Stimulated activated naive CD8-positive, alpha-beta T cell treated with anti-CD3 and anti-CD28 coated beads, Interleukin-15, Interleukin-2, amounts not matched to agents 100 ng/mL and 50 ng/mL, for 24 hours (primary cell): ENCODE measurements around the gene HOXC13.

Source experiments
- H3K27ac Mint-ChIP-seq: one replicate; pipeline ENCODE4 v1.8.0; 2021; ENCODE audit warnings: mild to moderate bottlenecking, mixed read lengths
- H3K27me3 Mint-ChIP-seq: one replicate; pipeline ENCODE4 v1.8.0; 2021; ENCODE audit warnings: mixed read lengths
- H3K36me3 Mint-ChIP-seq: one replicate; pipeline ENCODE4 v1.8.0; 2021; ENCODE audit warnings: low read depth, mixed read lengths
- H3K4me1 Mint-ChIP-seq: one replicate; pipeline ENCODE4 v1.8.0; 2021; ENCODE audit warnings: low read depth, mixed read lengths
- H3K4me3 Mint-ChIP-seq: one replicate; pipeline ENCODE4 v1.8.0; 2021; ENCODE audit warnings: mild to moderate bottlenecking, mixed read lengths
- H3K9me3 Mint-ChIP-seq: one replicate; pipeline ENCODE4 v1.8.0; 2021; ENCODE audit warnings: mixed read lengths

HOXC13 gene

DNA sequence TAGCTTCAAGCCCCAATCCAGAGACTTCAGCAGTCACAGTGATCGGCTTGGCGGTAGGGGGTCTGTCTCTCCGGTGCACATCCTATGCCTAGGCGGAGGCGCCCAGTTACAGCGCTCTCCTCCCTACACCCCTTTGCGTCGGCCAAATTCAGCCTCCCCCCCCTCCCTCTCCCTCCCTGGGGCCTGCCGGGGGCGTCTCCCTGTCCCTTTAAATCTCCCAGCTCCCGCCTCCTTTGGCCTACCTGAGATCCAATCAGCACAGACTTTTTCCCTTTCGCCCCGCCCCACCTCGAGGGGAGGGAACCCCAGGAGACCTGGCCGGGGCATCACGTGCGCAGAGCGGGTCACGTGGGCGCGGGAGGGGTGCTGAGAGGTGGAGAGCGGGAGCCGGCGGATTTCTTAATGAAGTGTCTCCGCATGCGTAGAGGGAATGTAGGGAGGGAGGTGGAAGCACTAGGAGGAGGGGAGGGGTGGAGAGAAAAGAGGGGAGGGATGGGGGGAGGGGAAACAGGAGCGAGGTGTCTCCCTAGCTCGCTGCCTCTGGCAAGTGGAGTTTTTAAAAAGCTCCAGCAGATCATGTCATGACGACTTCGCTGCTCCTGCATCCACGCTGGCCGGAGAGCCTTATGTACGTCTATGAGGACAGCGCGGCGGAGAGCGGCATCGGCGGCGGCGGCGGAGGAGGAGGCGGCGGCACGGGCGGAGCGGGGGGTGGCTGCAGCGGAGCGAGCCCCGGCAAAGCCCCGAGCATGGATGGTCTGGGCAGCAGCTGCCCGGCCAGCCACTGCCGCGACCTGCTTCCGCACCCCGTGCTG, at the start of gene HOXC13:
HOXC13 (plus strand) TSS at position 506 of the 815 bp plus-strand sequence; CDS start at position 582, 76 bp downstream.
- Mint-ChIP-seq H3K4me3 (no peak within 1 kb of the TSS), H3K36me3 (no peaks in the 10 kb centered on the region), H3K9me3 (no peaks in the 10 kb centered on the region), H3K27ac (no peak within 1 kb of the TSS), H3K27me3 (peaks cover 88% of the 10 kb centered on the region), H3K4me1 (peaks cover 14% of the 10 kb centered on the region)

DNA sequence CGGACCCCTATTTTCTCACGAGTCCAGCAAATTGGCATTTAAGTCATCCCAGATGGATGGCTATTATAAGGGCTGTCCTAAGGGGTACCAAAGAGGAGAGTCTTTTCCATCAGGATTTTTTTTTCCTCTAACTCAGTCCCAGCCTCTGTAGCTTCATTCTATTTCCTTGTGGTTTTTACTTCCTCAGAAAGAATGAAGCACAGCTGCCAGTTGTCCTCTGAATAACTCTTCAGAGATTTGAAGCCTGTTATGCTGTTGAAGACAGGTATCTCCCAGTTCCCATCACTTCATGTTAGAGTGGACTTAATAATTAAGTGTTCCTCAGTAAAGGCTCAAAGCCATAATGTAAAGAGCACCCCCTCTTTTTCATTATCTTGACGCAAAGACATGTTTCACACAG, 48.5 kb upstream of the HOXC13 start:
- no peak overlapping the region for H3K27ac Mint-ChIP-seq

GRCh38 chr12:53892762-53893395, 45.8 kb upstream of the HOXC13 start:
- Mint-ChIP-seq H3K4me1 (no peaks in the 10 kb centered on the region), H3K27me3 (peaks cover 80% of the 10 kb centered on the region)

More for the DNA sequence above, 48.5 kb upstream of the HOXC13 start:
- Mint-ChIP-seq H3K4me1 (no peaks in the 10 kb centered on the region), H3K9me3 (no peaks in the 10 kb centered on the region), H3K4me3 (no peak overlapping the region), H3K27me3 (peaks cover 73% of the 10 kb centered on the region), H3K36me3 (no peaks in the 10 kb centered on the region)

GRCh38 chr12:53899230-53899629, 39.4 kb upstream of the HOXC13 start:
- no peak overlapping the region for H3K4me3 Mint-ChIP-seq
- H3K9me3 Mint-ChIP-seq: no peaks in the 10 kb centered on the region
- no peaks in the 10 kb centered on the region for H3K4me1 Mint-ChIP-seq
- H3K27me3 Mint-ChIP-seq: peaks cover 66% of the 10 kb centered on the region
- H3K27ac Mint-ChIP-seq: no peak overlapping the region
- no peaks in the 10 kb centered on the region for H3K36me3 Mint-ChIP-seq

More at GRCh38 chr12:53892762-53893395, 45.8 kb upstream of the HOXC13 start:
- Mint-ChIP-seq H3K36me3 (no peaks in the 10 kb centered on the region), H3K4me3 (no peak overlapping the region), H3K9me3 (no peaks in the 10 kb centered on the region), H3K27ac (no peak overlapping the region)

DNA sequence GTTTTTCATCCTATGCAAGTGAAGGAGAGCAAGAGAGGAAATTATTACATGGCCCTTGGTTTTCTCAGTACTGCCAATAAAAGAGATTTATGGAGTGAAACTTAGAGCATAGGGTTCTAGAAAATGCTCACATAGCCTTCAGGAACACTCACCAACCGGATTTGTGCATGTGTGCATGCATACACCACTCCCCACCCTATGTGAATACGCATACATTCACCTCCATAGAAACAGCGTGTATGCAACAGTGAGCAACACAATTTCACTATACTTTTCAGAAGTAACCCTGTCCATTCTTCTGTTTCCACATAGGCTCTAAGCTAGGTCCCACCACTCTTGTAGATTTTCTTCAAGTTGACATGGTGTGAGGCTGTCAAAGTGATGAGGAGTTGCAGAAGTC, 31.5 kb upstream of the HOXC13 start:
- H3K36me3 Mint-ChIP-seq: no peaks in the 10 kb centered on the region

GRCh38 chr12:53916788-53917655, 21.6 kb upstream of the HOXC13 start:
- no peak overlapping the region for H3K27ac Mint-ChIP-seq
- H3K27me3 Mint-ChIP-seq: peaks cover 68% of the 10 kb centered on the region
- H3K36me3 Mint-ChIP-seq: no peaks in the 10 kb centered on the region
- no peaks in the 10 kb centered on the region for H3K4me1 Mint-ChIP-seq
- no peak overlapping the region for H3K4me3 Mint-ChIP-seq
- no peaks in the 10 kb centered on the region for H3K9me3 Mint-ChIP-seq

More for the DNA sequence above, 31.5 kb upstream of the HOXC13 start:
- peaks cover 37% of the 10 kb centered on the region for H3K27me3 Mint-ChIP-seq
- no peaks in the 10 kb centered on the region for H3K9me3 Mint-ChIP-seq
- no peak overlapping the region for H3K27ac Mint-ChIP-seq
- H3K4me1 Mint-ChIP-seq: no peaks in the 10 kb centered on the region
- H3K4me3 Mint-ChIP-seq: no peak overlapping the region

DNA sequence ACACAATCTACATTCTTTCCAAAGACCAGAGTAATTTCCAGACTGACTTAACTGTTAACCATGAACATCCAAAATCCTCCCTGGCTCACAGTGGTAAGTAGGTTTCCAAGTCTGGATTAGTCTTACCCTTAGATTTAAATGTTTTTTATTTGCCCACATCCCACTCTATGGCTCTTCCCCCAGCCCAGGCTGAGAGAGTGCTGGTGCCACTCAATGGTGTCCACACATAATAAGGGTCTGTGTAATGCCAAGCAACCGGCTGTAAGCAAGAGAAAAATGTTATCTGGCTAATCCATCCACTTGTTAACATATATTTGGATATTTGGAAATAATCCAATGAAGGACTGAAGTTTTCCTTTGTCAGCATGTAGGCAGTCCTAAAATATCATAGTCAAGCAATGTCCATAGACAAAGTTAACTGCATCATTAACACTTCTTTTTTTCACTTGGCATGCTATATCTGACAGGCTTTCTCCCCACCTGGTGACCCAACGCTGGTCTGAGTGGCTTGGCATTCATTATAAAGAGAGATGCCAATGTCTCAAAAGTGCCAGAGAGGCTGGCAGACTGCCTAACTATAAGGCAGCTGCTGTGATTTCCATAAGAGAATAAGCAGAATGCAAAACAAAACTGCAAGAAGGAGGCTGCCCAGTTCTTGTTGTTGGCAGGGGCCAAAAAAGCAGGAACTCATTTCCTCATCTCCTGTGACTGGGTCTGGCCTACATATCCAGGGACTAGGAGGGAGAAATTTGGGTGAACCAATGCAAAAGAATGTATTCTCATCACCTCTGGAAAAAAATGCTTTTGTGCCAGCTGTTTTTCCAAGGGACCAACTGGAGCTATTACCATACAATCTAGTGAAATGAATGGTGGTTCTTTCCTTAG, 13.9 kb upstream of the HOXC13 start:
- Mint-ChIP-seq H3K36me3 (no peaks in the 10 kb centered on the region), H3K9me3 (peaks cover 4% of the 10 kb centered on the region), H3K4me3 (no peak overlapping the region), H3K27me3 (peaks cover 85% of the 10 kb centered on the region), H3K4me1 (no peaks in the 10 kb centered on the region), H3K27ac (no peak overlapping the region)

DNA sequence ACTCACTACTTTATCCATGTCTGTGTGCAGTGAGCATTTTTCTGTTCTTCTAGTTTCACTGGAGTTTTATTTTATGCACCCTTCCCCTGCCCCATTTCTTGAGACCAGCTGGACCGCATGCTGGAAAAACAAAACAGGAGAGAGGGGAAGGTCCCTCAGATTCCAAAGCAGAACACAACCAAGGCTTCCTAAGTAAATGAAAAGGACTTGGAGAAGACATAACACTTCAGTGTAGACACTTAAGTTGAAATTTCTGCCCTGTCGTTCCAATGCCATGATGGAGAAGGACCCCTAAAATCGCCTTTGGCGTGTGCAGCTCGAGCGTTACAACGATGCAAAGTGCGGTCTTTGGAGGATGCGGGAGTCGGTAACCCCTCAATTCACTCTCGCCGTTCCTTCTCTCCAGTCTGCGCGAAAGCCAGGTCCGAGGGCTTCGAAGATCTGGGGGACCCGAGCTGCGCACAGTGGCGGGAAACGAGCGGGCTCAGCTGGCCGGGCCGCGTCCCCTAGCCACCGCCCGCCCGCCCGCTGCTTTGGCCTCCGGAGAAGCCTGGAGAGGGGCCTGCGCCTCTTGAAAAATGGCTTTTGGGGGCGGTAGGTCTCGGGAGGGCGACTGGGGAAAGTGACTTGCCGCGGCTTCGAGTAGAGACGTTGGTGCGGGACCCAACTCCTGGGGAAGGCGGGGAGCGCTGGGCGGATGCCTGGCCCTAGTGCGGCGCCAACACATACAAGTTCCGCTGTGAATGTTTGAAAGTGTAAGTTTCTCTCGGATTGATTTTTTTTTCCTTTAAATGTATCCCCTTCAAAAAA, 11.2 kb upstream of the HOXC13 start:
- Mint-ChIP-seq H3K27me3 (peaks cover 96% of the 10 kb centered on the region), H3K4me3 (no peak overlapping the region), H3K4me1 (no peaks in the 10 kb centered on the region), H3K9me3 (peaks cover 4% of the 10 kb centered on the region), H3K36me3 (no peaks in the 10 kb centered on the region), H3K27ac (no peak overlapping the region)

GRCh38 chr12:53928054-53928835, 10.4 kb upstream of the HOXC13 start:
- Mint-ChIP-seq H3K27me3 (peaks cover 96% of the 10 kb centered on the region), H3K9me3 (peaks cover 4% of the 10 kb centered on the region), H3K4me3 (no peak overlapping the region), H3K4me1 (no peaks in the 10 kb centered on the region), H3K36me3 (no peaks in the 10 kb centered on the region), H3K27ac (no peak overlapping the region)

GRCh38 chr12:53929527-53929926, 9.1 kb upstream of the HOXC13 start:
- no peak overlapping the region for H3K4me3 Mint-ChIP-seq
- H3K36me3 Mint-ChIP-seq: no peaks in the 10 kb centered on the region
- H3K27me3 Mint-ChIP-seq: peaks cover 96% of the 10 kb centered on the region
- no peak overlapping the region for H3K27ac Mint-ChIP-seq
- H3K4me1 Mint-ChIP-seq: no peaks in the 10 kb centered on the region
- peaks cover 4% of the 10 kb centered on the region for H3K9me3 Mint-ChIP-seq

DNA sequence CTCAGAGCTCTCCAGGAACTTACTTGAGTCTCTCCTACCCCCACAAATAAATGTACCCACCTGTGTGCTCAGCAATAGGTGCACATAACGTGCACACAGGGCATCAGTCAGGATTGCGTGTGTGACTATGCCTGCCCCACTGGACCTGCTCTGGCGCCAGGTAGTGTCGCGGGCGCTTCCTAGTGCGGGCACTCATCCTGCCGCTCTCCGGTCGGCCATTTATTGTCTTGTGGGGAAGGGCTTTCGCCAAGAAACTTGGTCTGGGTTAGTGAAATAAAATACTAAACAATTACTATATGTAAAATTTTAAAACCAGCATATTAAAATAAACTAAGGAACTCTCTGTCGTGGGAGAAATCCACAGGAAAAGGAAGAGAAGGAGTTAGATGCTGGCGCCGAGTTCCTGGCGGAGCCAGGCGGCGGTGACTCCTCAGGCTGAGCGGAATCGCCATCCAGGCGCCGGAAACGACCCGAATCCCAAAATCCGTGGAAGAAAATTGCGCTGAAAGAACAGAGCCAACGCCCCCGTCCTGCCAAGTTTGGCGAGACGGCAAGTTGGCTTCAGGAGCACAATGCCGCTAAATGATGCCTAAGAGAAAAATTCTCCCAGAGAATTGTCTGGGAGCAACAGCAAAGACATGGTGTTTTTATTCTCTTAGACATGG, 7.9 kb upstream of the HOXC13 start:
- Mint-ChIP-seq H3K36me3 (no peaks in the 10 kb centered on the region), H3K27me3 (peaks cover 97% of the 10 kb centered on the region), H3K4me1 (peaks cover 8% of the 10 kb centered on the region), H3K9me3 (peaks cover 4% of the 10 kb centered on the region), H3K4me3 (no peak overlapping the region), H3K27ac (no peak overlapping the region)

GRCh38 chr12:53931844-53932581, 6.6 kb upstream of the HOXC13 start:
- H3K27me3 Mint-ChIP-seq: peaks cover 97% of the 10 kb centered on the region
- no peak overlapping the region for H3K4me3 Mint-ChIP-seq
- no peak overlapping the region for H3K27ac Mint-ChIP-seq
- peaks cover 14% of the 10 kb centered on the region for H3K4me1 Mint-ChIP-seq
- H3K9me3 Mint-ChIP-seq: peaks cover 4% of the 10 kb centered on the region
- no peaks in the 10 kb centered on the region for H3K36me3 Mint-ChIP-seq
